Cerebellar cortex (tissue), 1 donor: ENCODE measurements around the gene GABARAPL2.
A peak's percentile ranks its signal among the peaks of the same experiment; 100 is the strongest.

Experiments
- DNase-seq: peaks from one replicate; pipeline ENCODE4 v3.0.0-alpha.2; 2015; ENCODE audit warnings: low spot score

GABARAPL2 gene

DNA sequence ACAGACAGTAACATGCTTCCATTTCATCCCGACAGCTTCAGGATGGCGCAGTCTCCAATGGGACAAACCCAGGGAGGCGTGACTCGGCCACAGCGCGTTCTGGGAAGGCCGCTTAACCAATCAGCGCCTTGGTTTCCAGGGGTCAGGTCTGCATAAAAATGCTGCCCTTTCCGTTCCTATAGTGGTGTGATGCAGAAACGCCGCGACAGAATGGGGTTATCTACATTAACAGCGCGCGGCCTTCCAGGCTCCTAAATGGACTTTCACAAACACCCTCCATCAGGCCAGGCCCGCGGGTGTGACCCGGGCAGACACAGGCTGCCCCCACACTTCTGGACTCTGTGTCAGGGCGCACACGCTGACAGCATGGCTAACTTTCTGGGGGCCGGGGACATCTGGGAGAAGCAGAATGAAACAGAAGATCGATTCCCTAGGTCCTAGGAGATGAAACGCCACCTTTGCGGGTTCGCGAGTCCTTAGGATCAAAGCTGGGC lies 10.9 kb upstream of the GABARAPL2 start:
- peak; percentile 95 for DNase-seq

DNA sequence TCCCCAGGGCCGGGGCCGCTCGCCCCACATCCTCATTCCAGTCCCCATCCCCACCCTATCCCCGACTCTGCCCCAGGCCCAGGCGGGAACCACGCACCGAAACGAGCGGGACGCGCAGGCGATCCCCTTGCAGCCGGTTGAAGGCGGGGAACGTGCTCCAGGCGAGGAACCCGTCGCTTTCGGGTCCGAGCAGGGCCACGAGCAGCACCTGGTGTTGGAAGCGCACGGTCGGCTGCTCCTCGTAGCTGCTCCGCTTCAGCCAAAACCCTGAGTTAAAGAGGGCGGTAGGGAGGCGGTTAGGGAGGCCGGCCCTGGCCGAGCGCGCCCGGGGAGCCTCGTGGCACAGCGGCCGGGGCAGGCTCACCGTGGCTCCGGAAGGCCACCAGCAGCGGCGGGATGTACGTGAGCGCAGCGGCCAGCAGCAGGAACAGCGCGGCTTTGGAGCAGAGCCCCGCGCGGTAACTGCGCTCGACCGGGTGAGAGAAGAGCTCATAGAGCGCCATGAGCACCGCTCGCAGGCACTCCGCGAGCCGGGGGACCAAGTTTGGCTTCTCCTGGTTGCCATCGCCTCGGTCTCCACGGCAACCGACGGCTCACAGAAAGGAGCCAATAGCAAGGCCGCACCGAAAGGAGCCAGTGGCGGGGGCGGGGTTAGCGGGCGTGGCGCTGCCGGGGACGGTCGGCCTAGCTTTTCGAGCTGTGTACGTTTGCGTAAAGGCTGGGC lies 10.3 kb upstream of the GABARAPL2 start, which contains the start of gene TMEM231:
TMEM231 (minus strand) TSS at position 546 of the 724 bp plus-strand sequence; CDS start at position 503, 43 bp downstream.
- DNase-seq: peak; percentile 97

GRCh38 chr16:75556431-75556950 lies 9.7 kb upstream of the GABARAPL2 start:
- no peak for DNase-seq

DNA sequence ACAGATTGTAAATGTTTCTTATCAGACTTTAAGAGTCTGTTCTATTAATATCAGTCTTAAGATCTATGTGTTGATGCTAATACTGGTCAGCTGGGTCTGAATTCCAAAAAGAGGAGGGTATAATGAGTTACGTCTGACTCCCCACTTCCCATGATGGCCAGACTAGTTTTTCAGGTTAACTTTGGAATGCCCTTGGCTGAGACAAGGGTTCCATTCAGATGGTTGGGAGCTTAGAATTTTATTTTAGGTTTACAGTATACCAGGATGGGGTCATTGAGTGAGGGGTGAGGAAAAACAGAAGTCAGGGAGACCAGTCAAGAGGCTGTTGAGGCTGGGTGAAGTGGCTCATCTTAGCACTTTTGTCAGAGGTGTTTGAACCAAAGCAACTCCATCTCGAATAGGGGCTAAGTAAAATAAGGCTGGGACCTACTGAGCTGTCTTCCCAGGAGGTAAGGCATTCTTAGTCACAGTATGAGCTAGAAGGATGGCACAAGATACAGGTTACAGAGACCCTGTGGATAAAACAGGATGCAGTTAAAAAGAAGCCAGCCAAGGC lies 7.3 kb upstream of the GABARAPL2 start:
- no peak for DNase-seq

- no peak for DNase-seq
Observed at GRCh38 chr16:75559564-75560372, 6.4 kb upstream of the GABARAPL2 start.

- DNase-seq: no peak
Observed at GRCh38 chr16:75565640-75566039, 539 bp upstream of the GABARAPL2 start.

DNA sequence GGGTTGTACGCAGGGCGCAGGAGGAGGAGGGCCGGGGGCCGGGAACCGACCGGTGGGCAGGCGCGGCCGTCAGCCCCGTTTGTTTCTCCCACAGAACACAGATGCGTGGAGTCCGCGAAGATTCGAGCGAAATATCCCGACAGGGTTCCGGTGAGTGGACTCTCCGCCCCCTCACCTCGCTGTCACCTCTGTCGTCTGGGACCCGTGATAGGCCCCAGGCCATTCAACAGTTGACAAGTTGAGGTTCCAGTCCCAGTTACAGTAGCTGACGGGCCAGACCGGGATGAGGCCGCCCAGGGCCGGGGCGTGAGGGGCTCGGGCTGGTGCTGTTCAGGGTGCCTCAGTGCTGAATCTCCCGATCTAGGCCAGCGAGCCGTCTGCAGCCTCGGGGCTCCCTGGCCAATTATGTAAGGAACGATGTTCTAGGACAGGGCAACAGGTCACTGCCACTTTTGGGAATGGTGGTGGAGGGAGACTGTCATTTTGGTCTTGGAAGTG lies 628 bp downstream of the GABARAPL2 start:
- no peak for DNase-seq

DNA sequence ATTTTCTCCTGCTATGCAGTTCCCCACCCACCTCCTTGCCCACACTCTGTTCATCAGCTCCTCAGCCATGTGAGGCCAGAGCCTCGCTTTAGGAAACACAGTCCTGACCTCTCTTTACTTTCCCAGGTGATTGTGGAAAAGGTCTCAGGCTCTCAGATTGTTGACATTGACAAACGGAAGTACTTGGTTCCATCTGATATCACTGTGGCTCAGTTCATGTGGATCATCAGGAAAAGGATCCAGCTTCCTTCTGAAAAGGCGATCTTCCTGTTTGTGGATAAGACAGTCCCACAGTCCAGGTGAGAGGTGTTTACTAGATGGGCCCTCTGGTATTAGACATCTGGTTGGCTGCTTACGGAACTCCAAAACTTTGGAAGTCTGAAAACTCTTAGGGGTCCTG lies 1.7 kb downstream of the GABARAPL2 start:
- DNase-seq: no peak

DNA sequence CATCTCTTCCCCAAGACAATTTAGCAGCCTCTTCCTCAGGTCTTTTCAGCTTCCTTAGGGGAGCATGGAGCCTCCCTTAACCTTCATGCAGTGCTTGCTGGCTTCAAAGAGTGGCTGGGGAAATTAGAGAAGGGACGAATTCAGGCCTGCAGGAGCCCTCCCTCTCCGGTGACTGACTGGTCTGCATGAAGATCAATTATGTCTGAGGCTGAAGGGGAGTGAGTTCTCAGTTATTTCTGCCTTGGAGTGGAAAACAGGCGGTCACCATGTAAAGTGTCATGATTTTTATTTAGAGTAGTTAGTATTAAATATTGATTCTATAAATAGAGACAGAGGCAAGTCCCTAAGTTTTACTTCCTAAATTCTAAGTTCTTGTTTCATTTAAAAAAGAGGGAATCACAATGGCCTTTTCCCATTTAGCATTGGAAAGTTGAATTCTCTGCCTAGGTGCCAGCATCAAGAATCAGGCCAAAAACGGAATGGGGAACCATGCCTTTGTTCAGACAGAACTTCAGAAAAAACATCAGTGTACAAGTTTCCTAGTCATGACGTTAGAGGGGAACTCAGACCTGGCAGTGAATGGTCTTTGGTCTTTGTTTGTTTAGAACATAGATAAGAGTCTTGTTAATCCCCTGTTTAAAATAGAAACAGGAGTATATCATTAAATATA lies 4.4 kb downstream of the GABARAPL2 start:
- no peak for DNase-seq

- DNase-seq: no peak
Observed at GRCh38 chr16:75572864-75573542, 6.8 kb downstream of the GABARAPL2 start.

GRCh38 chr16:75573955-75574354 lies 7.8 kb downstream of the GABARAPL2 start:
- DNase-seq: no peak

DNA sequence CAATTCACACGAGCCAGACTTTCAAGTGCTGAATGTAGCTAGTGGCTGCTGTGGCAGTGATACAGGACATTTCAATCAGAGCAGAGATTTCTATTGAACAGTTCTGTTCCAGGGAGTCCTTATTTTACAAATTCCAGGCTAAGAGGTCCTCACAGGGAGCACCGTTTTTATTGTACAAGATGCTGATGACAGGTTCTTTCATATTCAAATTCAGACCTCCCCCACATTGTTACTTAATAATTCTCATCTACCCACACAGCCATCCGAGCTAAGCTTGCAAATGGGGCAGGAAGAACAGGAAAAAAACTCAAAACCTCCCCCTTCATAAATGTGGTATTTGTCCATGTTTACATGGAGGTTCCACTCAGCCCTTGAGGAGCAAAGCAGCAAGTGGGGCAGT lies 9.8 kb downstream of the GABARAPL2 start:
- DNase-seq: no peak

- DNase-seq: no peak
Observed at GRCh38 chr16:75576384-75576811, 10.2 kb downstream of the GABARAPL2 start.

- DNase-seq: no peak
Observed at GRCh38 chr16:75578212-75578611, 12.0 kb downstream of the GABARAPL2 start.

- DNase-seq: no peak
Observed at GRCh38 chr16:75578725-75579124, 12.5 kb downstream of the GABARAPL2 start.

- DNase-seq: no peak
Observed at GRCh38 chr16:75579281-75579834, 13.2 kb downstream of the GABARAPL2 start.

- no peak for DNase-seq
Observed at GRCh38 chr16:75584108-75584507, 17.9 kb downstream of the GABARAPL2 start.

DNA sequence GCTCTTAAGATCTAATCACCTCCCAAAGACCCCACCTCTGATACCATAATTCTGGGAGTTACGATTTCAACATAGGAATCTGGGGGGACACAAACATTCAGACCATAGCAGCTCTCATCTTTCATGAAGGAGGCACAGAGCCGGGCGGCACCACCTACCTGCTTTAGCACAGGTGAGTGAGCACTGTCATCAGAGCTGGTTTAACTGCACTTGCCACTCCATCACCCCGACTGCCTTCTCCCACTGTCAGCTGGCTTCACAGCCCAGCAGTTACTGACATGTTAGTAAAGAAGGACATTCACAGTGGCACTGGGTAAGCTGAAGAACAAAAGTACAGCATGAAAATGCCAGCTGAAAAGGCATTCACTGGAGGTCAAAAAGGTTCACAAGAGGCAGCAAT lies 22.5 kb downstream of the GABARAPL2 start:
- no peak for DNase-seq

GRCh38 chr16:75589306-75589705 lies 23.1 kb downstream of the GABARAPL2 start:
- DNase-seq: no peak

- DNase-seq: no peak
Observed at GRCh38 chr16:75590920-75591843, 25.0 kb downstream of the GABARAPL2 start.
